Fibroblast of lung (primary cell): ENCODE data around the gene MORN3.

Experiments
- CTCF ChIP-seq, 2 donors: IDR thresholded peaks in 1 of 2; conservative IDR thresholded peaks in 1 of 2; 1 replicate in 1 of 2; 2 replicates in 1 of 2; pipeline ENCODE4 v1.5.1; 2011 to 2012; ENCODE audit warnings: low read length in 2 of 2, control low read depth in 1 of 2, inconsistent platforms in 1 of 2, low read depth in 1 of 2, mild to moderate bottlenecking in 1 of 2
- EZH2 ChIP-seq: IDR thresholded peaks from 2 replicates; pipeline ENCODE4 v1.5.1; 2012; ENCODE audit warnings: low read length, control low read depth, mild to moderate bottlenecking; ENCODE audit errors: missing control alignments

GRCh38 chr12:121701667-121702277, 32.3 kb upstream of the MORN3 start:
- TF ChIP-seq CTCF (conservative IDR thresholded peaks at IDR 0.05 in 1 of 2, IDR thresholded peaks at IDR 0.05 in 1 of 2; ENCODE audit: low read depth in 1 of 2, low read length in 2 of 2): no peak
- TF ChIP-seq EZH2: no peak
